Tibial nerve (tissue), 4 donors: ENCODE results near the gene NPHP4.

Experiments used
- EP300 ChIP-seq, 2 donors: sonication (generic); formaldehyde crosslinking; IDR thresholded peaks; one replicate each; pipeline ENCODE4 v1.6.1; 2017; ENCODE audit warnings: antibody characterized with exemption in 2 of 2, mild to moderate bottlenecking in 1 of 2
- POLR2A ChIP-seq, 2 donors: fragments of 450-650 bp; IDR thresholded peaks; one replicate each; pipeline ENCODE4 v1.6.1; 2017; ENCODE audit warnings: antibody characterized with exemption in 2 of 2, mild to moderate bottlenecking in 2 of 2, moderate library complexity in 2 of 2
- TF ChIP-seq, protein P1 (sequence below), 5 experiments: fragments of 200-600 bp in 3 of 5; fragments of 450-650 bp in 2 of 5; sonication (generic) in 3 of 5; IDR thresholded peaks; one replicate each; pipeline ENCODE4 v1.5.1; 2016 to 2019; ENCODE audit warnings: antibody characterized with exemption in 5 of 5, mild to moderate bottlenecking in 3 of 5, moderate library complexity in 2 of 5

DNA sequence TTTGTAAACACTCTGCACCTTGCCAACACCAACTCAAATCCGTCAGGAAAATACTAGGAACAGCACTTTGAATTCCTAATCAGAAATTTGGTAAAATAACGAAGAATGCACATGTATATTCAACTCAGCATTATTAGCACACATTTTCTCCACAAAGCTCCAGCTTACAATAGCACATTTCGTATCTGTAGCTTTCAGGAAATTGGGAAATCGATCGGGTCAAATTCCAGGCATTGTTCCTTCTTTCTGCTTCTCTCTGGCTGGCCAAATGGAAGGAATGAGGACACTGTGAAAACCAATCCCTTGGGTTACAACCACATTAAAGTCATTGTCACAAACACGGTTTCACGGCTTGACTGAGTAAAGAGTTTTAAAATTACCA lies 58.6 kb downstream of the NPHP4 start:
- TF ChIP-seq, protein P1, sequence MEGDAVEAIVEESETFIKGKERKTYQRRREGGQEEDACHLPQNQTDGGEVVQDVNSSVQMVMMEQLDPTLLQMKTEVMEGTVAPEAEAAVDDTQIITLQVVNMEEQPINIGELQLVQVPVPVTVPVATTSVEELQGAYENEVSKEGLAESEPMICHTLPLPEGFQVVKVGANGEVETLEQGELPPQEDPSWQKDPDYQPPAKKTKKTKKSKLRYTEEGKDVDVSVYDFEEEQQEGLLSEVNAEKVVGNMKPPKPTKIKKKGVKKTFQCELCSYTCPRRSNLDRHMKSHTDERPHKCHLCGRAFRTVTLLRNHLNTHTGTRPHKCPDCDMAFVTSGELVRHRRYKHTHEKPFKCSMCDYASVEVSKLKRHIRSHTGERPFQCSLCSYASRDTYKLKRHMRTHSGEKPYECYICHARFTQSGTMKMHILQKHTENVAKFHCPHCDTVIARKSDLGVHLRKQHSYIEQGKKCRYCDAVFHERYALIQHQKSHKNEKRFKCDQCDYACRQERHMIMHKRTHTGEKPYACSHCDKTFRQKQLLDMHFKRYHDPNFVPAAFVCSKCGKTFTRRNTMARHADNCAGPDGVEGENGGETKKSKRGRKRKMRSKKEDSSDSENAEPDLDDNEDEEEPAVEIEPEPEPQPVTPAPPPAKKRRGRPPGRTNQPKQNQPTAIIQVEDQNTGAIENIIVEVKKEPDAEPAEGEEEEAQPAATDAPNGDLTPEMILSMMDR (IDR thresholded peaks at IDR 0.05) = no peak
- TF ChIP-seq POLR2A (IDR thresholded peaks at IDR 0.05) (no peak), EP300 (IDR thresholded peaks at IDR 0.05) (no peak)
